Loucy (cell line): ENCODE data around the gene PRKAG3.

Experiments used
- H2AFZ ChIP-seq: fragments of 200-600 bp; sonication (generic); 2 replicates; pipeline ENCODE4 v1.6.0; 2016; ENCODE audit warnings: antibody characterized with exemption, mild to moderate bottlenecking, low read length, moderate library complexity
- H3F3A ChIP-seq: fragments of 200-600 bp; 2 replicates; pipeline ENCODE4 v1.6.0; 2016; ENCODE audit warnings: antibody characterized with exemption, low read depth, mild to moderate bottlenecking
- H3K27me3 ChIP-seq: fragments of 200-600 bp; sonication (generic); 2 replicates; pipeline ENCODE4 v1.6.1; 2014; ENCODE audit warnings: low read length, mild to moderate bottlenecking; ENCODE audit not compliant: insufficient read depth, poor library complexity, severe bottlenecking
- H3K36me3 ChIP-seq: fragments of 200-600 bp; sonication (generic); 2 replicates; pipeline ENCODE4 v1.6.1; 2016; ENCODE audit warnings: low read length; ENCODE audit not compliant: insufficient read depth
- H3K4me1 ChIP-seq: fragments of 200-600 bp; sonication (generic); 2 replicates; pipeline ENCODE4 v1.5.1; 2014; ENCODE audit warnings: low read length, mild to moderate bottlenecking; ENCODE audit not compliant: insufficient read depth, poor library complexity, severe bottlenecking
- H3K4me2 ChIP-seq: fragments of 200-600 bp; sonication (generic); 2 replicates; pipeline ENCODE4 v1.6.0; 2014; ENCODE audit warnings: antibody characterized with exemption, low read length, low read depth, mild to moderate bottlenecking; ENCODE audit not compliant: poor library complexity, severe bottlenecking
- H3K4me3 ChIP-seq: fragments of 200-600 bp; sonication (generic); 2 replicates; pipeline ENCODE4 v1.5.1; 2014; ENCODE audit warnings: low read length, mild to moderate bottlenecking, mixed read lengths; ENCODE audit not compliant: poor library complexity, severe bottlenecking
- H3K79me2 ChIP-seq: fragments of 200-600 bp; sonication (generic); 2 replicates; pipeline ENCODE4 v1.6.1; 2014; ENCODE audit warnings: low read length; ENCODE audit not compliant: insufficient read depth
- H3K9ac ChIP-seq: fragments of 200-600 bp; sonication (generic); 2 replicates; pipeline ENCODE4 v1.6.0; 2014; ENCODE audit warnings: mild to moderate bottlenecking, low read depth, low read length, moderate library complexity; ENCODE audit not compliant: poor library complexity, severe bottlenecking
- H3K9me2 ChIP-seq: fragments of 200-600 bp; sonication (generic); replicated peaks from 2 replicates; pipeline ENCODE4 v1.6.1; 2016; ENCODE audit warnings: low read depth, low read length, mixed read lengths
- H3K9me3 ChIP-seq: fragments of 200-600 bp; sonication (generic); 2 replicates; pipeline ENCODE4 v1.6.1; 2014; ENCODE audit warnings: mild to moderate bottlenecking, antibody characterized with exemption, low read length, low read depth; ENCODE audit not compliant: insufficient read depth
- H4K20me1 ChIP-seq: fragments of 200-600 bp; sonication (generic); 2 replicates; pipeline ENCODE4 v1.6.0; 2014; ENCODE audit warnings: antibody characterized with exemption, low read length, mild to moderate bottlenecking; ENCODE audit not compliant: insufficient read depth, poor library complexity, severe bottlenecking
- CTCF ChIP-seq: fragments of 200-600 bp; sonication (generic); conservative IDR thresholded peaks from 2 replicates; pipeline ENCODE4 v1.5.1; 2014; ENCODE audit warnings: mild to moderate bottlenecking, antibody characterized with exemption, low read length
- EZH2phosphoT487 ChIP-seq: fragments of 200-600 bp; IDR thresholded peaks from 2 replicates; pipeline ENCODE4 v1.6.1; 2018; ENCODE audit warnings: antibody characterized with exemption, mild to moderate bottlenecking, moderate library complexity, borderline replicate concordance

PRKAG3 gene

DNA sequence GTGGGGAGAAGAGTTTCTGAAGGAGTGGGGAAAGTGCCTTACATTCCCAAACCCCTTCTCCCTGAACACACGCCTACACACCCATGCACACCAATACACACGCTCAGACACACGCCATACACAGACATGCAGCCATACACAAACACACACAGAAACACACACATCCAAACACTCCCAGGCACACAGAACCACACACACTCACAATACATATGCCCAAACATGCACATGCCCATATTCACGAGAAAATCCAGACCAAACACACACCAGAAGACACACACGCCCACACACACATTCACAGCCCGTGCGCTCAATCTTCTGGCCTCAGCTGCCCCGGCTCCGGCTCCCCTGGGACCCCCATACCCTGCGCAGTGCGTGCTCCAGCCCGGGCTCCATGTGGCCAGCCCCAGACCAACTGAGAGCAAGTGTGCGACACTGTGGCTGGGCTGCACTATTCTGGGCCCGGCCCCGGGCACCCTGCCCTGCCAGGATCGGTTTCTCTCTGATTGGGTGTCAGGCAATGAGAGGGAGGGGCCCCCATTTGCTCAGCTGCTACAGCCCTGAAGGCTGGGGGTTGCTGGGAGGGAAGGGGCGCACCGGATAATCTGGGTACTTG lies at the start of gene PRKAG3:
Gene PRKAG3, minus strand, starts transcription at position 426 of the 613 bp plus-strand sequence.
- H3K27me3 ChIP-seq = no peaks in the 10 kb centered on the region
- H4K20me1 ChIP-seq = no peaks in the 10 kb centered on the region
- H3K79me2 ChIP-seq = no peaks in the 10 kb centered on the region
- H3F3A ChIP-seq = no peaks in the 10 kb centered on the region
- no peak within 1 kb of the TSS for H2AFZ ChIP-seq
- H3K9ac ChIP-seq = no peak within 1 kb of the TSS
- H3K36me3 ChIP-seq = no peaks in the 10 kb centered on the region
- TF ChIP-seq EZH2phosphoT487 (no peak), CTCF (no peak)
- H3K9me2 ChIP-seq = no peaks in the 10 kb centered on the region
- no peak within 1 kb of the TSS for H3K4me3 ChIP-seq
- no peaks in the 10 kb centered on the region for H3K9me3 ChIP-seq
- no peak within 1 kb of the TSS for H3K4me2 ChIP-seq
- H3K4me1 ChIP-seq = no peaks in the 10 kb centered on the region

DNA sequence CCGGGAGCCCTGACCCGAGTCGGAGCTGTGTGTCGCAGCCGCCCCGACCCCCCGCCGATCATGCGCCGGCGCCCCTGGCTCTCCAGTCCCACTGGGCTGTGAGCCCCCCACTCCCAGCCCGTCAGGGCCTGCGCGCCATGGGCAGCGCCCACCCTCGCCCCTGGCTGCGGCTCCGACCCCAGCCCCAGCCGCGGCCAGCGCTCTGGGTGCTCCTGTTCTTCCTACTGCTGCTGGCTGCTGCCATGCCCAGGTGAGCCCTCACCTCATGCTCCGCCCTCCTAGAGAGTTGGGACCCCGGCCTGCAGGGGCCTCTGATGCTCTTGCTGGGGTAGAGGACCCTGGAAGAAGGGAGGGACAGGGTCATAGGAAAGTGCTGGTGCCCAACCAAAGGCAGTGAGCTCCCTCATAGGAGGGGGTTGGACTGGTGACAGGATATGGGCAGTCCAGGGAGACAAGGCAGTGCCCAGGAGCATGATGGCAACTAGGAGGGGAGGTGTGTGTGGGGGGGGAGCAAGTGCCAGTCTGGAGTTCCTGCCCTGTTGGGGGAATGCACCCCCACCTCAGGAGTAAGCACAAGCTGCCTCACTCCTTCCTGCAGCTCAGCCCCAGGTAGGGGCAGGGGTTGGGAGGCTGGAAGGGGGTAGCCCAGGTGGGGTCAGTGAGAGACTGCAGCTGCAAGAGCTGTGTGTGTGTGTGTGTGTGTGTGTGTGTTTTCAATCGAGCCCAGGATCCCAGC lies 49.4 kb upstream of the PRKAG3 start:
- no peak overlapping the region for H2AFZ ChIP-seq
- no peaks in the 10 kb centered on the region for H3K79me2 ChIP-seq
- TF ChIP-seq EZH2phosphoT487 = no peak
- no peak for TF ChIP-seq CTCF
- H3K36me3 ChIP-seq = no peaks in the 10 kb centered on the region
- H4K20me1 ChIP-seq = no peaks in the 10 kb centered on the region
- H3K27me3 ChIP-seq = no peaks in the 10 kb centered on the region
- H3K4me3 ChIP-seq = no peak overlapping the region
- H3K9ac ChIP-seq = no peak overlapping the region
- H3K9me3 ChIP-seq = no peaks in the 10 kb centered on the region
- no peak overlapping the region for H3K4me2 ChIP-seq
- H3K9me2 ChIP-seq = no peaks in the 10 kb centered on the region
- H3K4me1 ChIP-seq = peaks cover 17% of the 10 kb centered on the region
- H3F3A ChIP-seq = no peaks in the 10 kb centered on the region

DNA sequence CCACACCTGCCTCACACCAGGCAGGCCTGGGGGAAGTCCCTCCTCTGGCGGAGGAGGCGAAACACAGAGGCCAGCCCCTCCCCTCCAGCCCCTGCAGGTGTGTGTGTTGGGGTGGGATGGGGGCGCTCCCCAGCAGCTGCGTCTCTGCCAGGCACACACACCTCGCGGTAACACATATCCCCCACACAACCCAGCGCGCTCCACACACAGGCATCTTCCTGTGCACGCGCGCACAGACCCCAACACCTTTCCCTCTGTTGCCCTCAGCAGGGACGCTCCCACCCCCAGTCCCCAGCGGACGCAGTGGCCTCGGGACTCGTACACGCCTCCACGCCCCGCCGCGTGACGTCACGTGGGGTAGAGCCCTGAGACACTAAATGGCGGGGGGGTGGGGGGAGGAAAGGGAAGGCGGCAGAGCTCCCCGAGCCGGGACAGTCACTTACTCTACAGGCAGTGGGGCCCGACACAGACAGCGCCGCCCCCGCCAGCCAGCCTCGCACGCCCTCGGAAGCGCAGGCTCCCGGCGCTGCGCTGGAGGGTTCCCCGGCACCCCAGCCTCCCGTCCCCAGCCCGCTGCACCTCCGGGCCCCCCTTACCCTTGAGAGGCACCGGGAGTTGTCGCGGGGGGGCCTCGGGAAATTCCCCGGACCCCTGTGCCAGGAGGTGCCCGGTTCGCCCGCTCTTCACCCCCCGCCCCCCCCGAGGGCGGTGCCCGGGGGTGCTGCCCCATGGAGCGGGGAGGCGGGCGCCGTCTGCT lies 48.7 kb upstream of the PRKAG3 start, which contains the start of gene WNT10A:
Gene WNT10A, plus strand, starts transcription at position 751 of the 757 bp plus-strand sequence. CDS start 144 bp downstream, outside the sequence.
- Histone ChIP-seq H3K9me2 (no peaks in the 10 kb centered on the region), H2AFZ (no peak within 1 kb of the TSS), H3K9me3 (no peaks in the 10 kb centered on the region), H3K4me3 (peak within 1 kb of the TSS; percentile 40), H3K4me2 (peak within 1 kb of the TSS; percentile 46), H3K79me2 (no peaks in the 10 kb centered on the region), H4K20me1 (no peaks in the 10 kb centered on the region), H3K4me1 (peaks cover 17% of the 10 kb centered on the region), H3K9ac (no peak within 1 kb of the TSS), H3K36me3 (no peaks in the 10 kb centered on the region), H3K27me3 (no peaks in the 10 kb centered on the region), H3F3A (no peaks in the 10 kb centered on the region)
- TF ChIP-seq EZH2phosphoT487 (no peak), CTCF (no peak)
